Measurements from ENCODE around the gene TRIM59. TPM values are rescaled to one million over a fixed set of nuclear protein-coding genes. Genes with fewer than 3 reads are reported as not detected.

TRIM59 gene
- total and polyA plus RNA-seq, 9 of the 15 experiments (the other 6 are each of a cell fraction or from before 2014, with no cell fraction given), result 16.8 to 101 (median 34.8) TPM

DNA sequence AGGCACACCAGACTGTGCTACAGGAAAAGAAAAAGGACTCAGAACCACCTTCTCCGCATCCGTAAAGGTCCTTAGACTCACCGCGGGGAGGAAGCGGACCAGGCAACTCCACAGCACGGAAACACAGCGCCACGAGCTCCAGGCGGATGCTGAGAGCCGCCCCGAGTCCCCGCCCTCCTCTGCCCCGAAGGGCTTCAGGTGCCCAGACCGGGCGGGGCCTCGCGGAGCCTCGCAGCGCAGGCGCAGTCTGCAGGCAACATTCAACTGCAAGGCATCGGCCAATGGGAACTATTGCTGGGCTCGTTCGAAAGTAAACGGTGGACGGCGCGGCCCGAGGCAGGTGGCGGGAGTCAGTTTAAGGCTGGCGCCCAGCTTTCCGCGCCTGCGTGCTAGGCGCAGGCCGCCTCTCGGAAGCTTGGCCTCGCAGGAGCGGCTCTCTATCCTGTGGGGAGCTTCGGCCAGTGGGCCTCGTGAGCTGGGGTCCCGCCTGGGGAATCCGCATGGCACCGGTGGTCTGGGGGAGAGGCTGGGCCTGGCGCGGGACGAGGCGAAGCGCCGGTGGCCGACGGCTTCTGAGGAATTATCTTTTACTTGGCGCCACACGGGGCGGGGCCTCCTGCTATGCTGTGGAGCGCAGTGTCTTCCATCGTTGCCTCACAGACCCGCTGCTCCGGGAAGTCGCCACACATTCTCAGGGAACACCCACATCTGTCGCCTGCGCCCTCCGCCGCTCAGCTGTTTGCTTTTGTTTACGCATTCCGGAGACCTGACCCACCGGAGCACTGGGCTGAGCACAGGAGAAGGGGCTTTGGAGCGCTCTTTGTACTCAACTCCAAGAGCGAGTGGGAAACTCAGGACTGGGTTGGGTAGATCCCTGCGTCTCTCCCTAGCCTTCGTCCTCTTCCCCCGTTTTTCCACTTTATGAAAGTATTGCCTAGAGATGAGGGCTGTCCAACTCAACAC, at the start of gene TRIM59 (continued):
- TF ChIP-seq, protein P1, sequence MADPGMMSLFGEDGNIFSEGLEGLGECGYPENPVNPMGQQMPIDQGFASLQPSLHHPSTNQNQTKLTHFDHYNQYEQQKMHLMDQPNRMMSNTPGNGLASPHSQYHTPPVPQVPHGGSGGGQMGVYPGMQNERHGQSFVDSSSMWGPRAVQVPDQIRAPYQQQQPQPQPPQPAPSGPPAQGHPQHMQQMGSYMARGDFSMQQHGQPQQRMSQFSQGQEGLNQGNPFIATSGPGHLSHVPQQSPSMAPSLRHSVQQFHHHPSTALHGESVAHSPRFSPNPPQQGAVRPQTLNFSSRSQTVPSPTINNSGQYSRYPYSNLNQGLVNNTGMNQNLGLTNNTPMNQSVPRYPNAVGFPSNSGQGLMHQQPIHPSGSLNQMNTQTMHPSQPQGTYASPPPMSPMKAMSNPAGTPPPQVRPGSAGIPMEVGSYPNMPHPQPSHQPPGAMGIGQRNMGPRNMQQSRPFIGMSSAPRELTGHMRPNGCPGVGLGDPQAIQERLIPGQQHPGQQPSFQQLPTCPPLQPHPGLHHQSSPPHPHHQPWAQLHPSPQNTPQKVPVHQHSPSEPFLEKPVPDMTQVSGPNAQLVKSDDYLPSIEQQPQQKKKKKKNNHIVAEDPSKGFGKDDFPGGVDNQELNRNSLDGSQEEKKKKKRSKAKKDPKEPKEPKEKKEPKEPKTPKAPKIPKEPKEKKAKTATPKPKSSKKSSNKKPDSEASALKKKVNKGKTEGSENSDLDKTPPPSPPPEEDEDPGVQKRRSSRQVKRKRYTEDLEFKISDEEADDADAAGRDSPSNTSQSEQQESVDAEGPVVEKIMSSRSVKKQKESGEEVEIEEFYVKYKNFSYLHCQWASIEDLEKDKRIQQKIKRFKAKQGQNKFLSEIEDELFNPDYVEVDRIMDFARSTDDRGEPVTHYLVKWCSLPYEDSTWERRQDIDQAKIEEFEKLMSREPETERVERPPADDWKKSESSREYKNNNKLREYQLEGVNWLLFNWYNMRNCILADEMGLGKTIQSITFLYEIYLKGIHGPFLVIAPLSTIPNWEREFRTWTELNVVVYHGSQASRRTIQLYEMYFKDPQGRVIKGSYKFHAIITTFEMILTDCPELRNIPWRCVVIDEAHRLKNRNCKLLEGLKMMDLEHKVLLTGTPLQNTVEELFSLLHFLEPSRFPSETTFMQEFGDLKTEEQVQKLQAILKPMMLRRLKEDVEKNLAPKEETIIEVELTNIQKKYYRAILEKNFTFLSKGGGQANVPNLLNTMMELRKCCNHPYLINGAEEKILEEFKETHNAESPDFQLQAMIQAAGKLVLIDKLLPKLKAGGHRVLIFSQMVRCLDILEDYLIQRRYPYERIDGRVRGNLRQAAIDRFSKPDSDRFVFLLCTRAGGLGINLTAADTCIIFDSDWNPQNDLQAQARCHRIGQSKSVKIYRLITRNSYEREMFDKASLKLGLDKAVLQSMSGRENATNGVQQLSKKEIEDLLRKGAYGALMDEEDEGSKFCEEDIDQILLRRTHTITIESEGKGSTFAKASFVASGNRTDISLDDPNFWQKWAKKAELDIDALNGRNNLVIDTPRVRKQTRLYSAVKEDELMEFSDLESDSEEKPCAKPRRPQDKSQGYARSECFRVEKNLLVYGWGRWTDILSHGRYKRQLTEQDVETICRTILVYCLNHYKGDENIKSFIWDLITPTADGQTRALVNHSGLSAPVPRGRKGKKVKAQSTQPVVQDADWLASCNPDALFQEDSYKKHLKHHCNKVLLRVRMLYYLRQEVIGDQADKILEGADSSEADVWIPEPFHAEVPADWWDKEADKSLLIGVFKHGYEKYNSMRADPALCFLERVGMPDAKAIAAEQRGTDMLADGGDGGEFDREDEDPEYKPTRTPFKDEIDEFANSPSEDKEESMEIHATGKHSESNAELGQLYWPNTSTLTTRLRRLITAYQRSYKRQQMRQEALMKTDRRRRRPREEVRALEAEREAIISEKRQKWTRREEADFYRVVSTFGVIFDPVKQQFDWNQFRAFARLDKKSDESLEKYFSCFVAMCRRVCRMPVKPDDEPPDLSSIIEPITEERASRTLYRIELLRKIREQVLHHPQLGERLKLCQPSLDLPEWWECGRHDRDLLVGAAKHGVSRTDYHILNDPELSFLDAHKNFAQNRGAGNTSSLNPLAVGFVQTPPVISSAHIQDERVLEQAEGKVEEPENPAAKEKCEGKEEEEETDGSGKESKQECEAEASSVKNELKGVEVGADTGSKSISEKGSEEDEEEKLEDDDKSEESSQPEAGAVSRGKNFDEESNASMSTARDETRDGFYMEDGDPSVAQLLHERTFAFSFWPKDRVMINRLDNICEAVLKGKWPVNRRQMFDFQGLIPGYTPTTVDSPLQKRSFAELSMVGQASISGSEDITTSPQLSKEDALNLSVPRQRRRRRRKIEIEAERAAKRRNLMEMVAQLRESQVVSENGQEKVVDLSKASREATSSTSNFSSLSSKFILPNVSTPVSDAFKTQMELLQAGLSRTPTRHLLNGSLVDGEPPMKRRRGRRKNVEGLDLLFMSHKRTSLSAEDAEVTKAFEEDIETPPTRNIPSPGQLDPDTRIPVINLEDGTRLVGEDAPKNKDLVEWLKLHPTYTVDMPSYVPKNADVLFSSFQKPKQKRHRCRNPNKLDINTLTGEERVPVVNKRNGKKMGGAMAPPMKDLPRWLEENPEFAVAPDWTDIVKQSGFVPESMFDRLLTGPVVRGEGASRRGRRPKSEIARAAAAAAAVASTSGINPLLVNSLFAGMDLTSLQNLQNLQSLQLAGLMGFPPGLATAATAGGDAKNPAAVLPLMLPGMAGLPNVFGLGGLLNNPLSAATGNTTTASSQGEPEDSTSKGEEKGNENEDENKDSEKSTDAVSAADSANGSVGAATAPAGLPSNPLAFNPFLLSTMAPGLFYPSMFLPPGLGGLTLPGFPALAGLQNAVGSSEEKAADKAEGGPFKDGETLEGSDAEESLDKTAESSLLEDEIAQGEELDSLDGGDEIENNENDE (IDR thresholded peaks at IDR 0.05; ENCODE audit: low read depth, low read length), result no peak
- TF ChIP-seq SP2 (IDR thresholded peaks at IDR 0.05; ENCODE audit: extremely low read depth, low read depth, low read length, poor library complexity, severe bottlenecking), result no peak
- TF ChIP-seq, protein P2, sequence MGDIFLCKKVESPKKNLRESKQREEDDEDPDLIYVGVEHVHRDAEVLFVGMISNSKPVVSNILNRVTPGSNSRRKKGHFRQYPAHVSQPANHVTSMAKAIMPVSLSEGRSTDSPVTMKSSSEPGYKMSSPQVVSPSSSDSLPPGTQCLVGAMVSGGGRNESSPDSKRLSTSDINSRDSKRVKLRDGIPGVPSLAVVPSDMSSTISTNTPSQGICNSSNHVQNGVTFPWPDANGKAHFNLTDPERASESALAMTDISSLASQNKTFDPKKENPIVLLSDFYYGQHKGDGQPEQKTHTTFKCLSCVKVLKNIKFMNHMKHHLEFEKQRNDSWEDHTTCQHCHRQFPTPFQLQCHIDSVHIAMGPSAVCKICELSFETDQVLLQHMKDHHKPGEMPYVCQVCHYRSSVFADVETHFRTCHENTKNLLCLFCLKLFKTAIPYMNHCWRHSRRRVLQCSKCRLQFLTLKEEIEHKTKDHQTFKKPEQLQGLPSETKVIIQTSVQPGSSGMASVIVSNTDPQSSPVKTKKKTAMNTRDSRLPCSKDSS (IDR thresholded peaks at IDR 0.05; ENCODE audit: low read depth, partially characterized antibody), result no peak
- no peak for TF ChIP-seq BMI1 (IDR thresholded peaks at IDR 0.05; ENCODE audit: low read length)
- TF ChIP-seq, protein P3, sequence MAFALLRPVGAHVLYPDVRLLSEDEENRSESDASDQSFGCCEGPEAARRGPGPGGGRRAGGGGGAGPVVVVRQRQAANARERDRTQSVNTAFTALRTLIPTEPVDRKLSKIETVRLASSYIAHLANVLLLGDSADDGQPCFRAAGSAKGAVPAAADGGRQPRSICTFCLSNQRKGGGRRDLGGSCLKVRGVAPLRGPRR (CRISPR knock-in tag; IDR thresholded peaks at IDR 0.05), result no peak
- no peak for TF ChIP-seq MAFG (tag; conservative IDR thresholded peaks at IDR 0.05)
- TF ChIP-seq RBM39 (optimal IDR thresholded peaks at IDR 0.05; ENCODE audit: low read depth, low read length), result no peak
- TF ChIP-seq RCOR1 (IDR thresholded peaks at IDR 0.05; ENCODE audit: borderline replicate concordance in 1 of 2, low read depth in 2 of 2, low read length in 2 of 2), result no peak; a peak in 2 of 4 replicates
- TF ChIP-seq ZNF551 (CRISPR knock-in tag; IDR thresholded peaks at IDR 0.05), result no peak
- TF ChIP-seq SAP30 (IDR thresholded peaks at IDR 0.05; ENCODE audit: borderline replicate concordance, insufficient read depth, low read depth, low read length, poor library complexity, severe bottlenecking), result peak; percentile 52
- peak; percentile 71 for TF ChIP-seq RBM22 (IDR thresholded peaks at IDR 0.05; ENCODE audit: low read depth, low read length, poor library complexity, severe bottlenecking)
- no peak for TF ChIP-seq HDAC6 (IDR thresholded peaks at IDR 0.05; ENCODE audit: low read depth, low read length)
